ENCODE results near the gene C3orf22.

DNA sequence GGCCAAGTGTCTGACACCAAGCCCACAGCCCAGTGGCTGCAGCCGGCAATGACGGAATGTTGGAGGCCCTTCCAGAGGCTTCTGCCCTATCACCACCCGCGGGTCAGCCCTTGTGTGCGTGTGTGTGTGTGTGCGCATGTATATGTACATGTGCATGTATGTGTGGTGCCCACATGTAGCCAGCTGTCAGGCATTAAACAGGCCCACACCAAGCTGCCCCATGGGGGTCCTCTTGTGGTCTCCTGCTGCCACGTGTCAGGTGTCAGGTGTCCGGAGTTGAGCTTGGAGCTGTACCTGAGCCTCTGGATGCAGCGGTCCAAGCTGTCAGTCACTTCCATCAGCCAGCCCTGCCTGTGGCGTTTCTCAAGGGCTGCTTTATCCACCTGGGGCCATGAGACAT, 55.0 kb downstream of the C3orf22 start:
- TF ChIP-seq REST (IDR thresholded peaks at IDR 0.05; ENCODE audit: insufficient read depth in 1 of 2, low read depth in 2 of 2, low read length in 2 of 2) (no peak), POLR2AphosphoS5 (IDR thresholded peaks at IDR 0.05; ENCODE audit: low read depth, low read length) (no peak), TAF1 (IDR thresholded peaks at IDR 0.05; ENCODE audit: borderline replicate concordance, insufficient read depth, low read length) (no peak), SIN3A (IDR thresholded peaks at IDR 0.05; ENCODE audit: borderline replicate concordance, insufficient read depth, low read length) (no peak), FOXP2 (optimal IDR thresholded peaks at IDR 0.05; ENCODE audit: borderline replicate concordance, extremely low read depth, extremely low read length, insufficient read depth) (no peak)
